Astrocyte of the spinal cord (primary cell): ENCODE measurements around the gene ZCCHC14.

Source experiments
- DNase-seq: peaks from one replicate; pipeline ENCODE4 v3.0.0; 2011; ENCODE audit warnings: low read depth, low spot score
- H3K4me3 ChIP-seq: 2 replicates; pipeline ENCODE4 v1.5.1; 2011; ENCODE audit warnings: low read depth, mild to moderate bottlenecking, low read length, moderate library complexity
- CTCF ChIP-seq: IDR thresholded peaks from 2 replicates; pipeline ENCODE4 v1.5.1; 2012; ENCODE audit warnings: low read depth, mild to moderate bottlenecking, low read length, inconsistent platforms
- in situ Hi-C: cut with HindIII; loops from 2 replicates; pipeline ENCODE4 v1.10.0; 2017; ENCODE audit warnings: low sequenced_read_pairs

ZCCHC14 gene

GRCh38 chr16:87435372-87436224, 57.2 kb downstream of the ZCCHC14 start:
- no peak for TF ChIP-seq CTCF
- H3K4me3 ChIP-seq = no peak overlapping the region
- in situ Hi-C loops = no loop called here
- DNase-seq = peak; percentile 80

GRCh38 chr16:87434146-87434667, 58.6 kb downstream of the ZCCHC14 start:
- no peak for TF ChIP-seq CTCF
- in situ Hi-C loops = no loop called here
- DNase-seq = no peak
- no peak overlapping the region for H3K4me3 ChIP-seq

GRCh38 chr16:87432330-87432915, 60.4 kb downstream of the ZCCHC14 start:
- no peak for DNase-seq
- no peak overlapping the region for H3K4me3 ChIP-seq
- in situ Hi-C loops = no loop called here
- no peak for TF ChIP-seq CTCF

- in situ Hi-C loops = no loop called here
- H3K4me3 ChIP-seq = no peak overlapping the region
- no peak for TF ChIP-seq CTCF
- peak; percentile 88 for DNase-seq
Measured at GRCh38 chr16:87431926-87432325, 60.9 kb downstream of the ZCCHC14 start.

GRCh38 chr16:87426423-87427215, 66.2 kb downstream of the ZCCHC14 start:
- H3K4me3 ChIP-seq = no peak overlapping the region
- in situ Hi-C loops = no loop called here
- TF ChIP-seq CTCF = no peak
- no peak for DNase-seq

GRCh38 chr16:87425941-87426340, 66.9 kb downstream of the ZCCHC14 start:
- no peak for TF ChIP-seq CTCF
- DNase-seq = no peak
- H3K4me3 ChIP-seq = no peak overlapping the region
- in situ Hi-C loops = no loop called here
